ELF-1 (cell line): ENCODE results near the gene CHRNA3.
"Not testable (repeated sequence)": the region's sequence is repeated elsewhere in the genome, so short reads cannot be mapped to it uniquely, and the experiment has no call there.

Experiments used
- DNase-seq: peaks from one replicate; pipeline ENCODE4 v3.0.0-alpha.2; 2016; ENCODE audit warnings: low read depth, low spot score

Gene CHRNA3

GRCh38 chr15:78560201-78560600, 60.6 kb downstream of the CHRNA3 start:
- not testable (repeated sequence) for DNase-seq

- no peak for DNase-seq
Measured at GRCh38 chr15:78552597-78552996, 68.2 kb downstream of the CHRNA3 start.

GRCh38 chr15:78551902-78552301, 68.9 kb downstream of the CHRNA3 start:
- DNase-seq: no peak

- DNase-seq: no peak
Measured at GRCh38 chr15:78550815-78551214, 70.0 kb downstream of the CHRNA3 start.

- DNase-seq: peak; percentile 16
Measured at GRCh38 chr15:78550194-78550593, 70.6 kb downstream of the CHRNA3 start.
